Midbrain (tissue), 1 donor: Measurements from ENCODE around the gene PIM3.
A peak's percentile ranks its signal among the peaks of the same experiment; 100 is the strongest.
"Not testable (repeated sequence)": the region's sequence is repeated elsewhere in the genome, so short reads cannot be mapped to it uniquely, and the experiment has no call there.

Experiments
- DNase-seq: peaks from one replicate; lab custom pipeline; 2025; lab: John Stamatoyannopoulos, UW

PIM3 gene

DNA sequence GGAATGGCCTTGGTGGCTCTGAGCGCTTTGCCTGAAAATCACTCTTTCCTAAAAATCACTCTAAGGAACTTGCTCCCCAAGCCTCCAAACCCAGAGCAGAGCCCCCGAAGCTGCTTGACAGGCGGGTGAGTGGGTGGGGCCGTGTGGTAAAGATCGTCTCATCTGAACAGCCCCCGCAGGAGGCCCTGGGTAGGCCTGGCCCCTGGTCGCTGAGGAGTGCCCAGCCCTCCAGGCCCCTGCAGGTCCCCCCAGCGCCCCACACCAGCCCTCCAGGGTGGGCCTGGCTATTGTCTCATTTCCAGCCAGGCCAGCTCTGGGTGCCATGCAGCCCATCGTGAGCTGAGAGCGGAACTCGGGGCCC, 17.2 kb upstream of the PIM3 start:
- DNase-seq, result no peak

DNA sequence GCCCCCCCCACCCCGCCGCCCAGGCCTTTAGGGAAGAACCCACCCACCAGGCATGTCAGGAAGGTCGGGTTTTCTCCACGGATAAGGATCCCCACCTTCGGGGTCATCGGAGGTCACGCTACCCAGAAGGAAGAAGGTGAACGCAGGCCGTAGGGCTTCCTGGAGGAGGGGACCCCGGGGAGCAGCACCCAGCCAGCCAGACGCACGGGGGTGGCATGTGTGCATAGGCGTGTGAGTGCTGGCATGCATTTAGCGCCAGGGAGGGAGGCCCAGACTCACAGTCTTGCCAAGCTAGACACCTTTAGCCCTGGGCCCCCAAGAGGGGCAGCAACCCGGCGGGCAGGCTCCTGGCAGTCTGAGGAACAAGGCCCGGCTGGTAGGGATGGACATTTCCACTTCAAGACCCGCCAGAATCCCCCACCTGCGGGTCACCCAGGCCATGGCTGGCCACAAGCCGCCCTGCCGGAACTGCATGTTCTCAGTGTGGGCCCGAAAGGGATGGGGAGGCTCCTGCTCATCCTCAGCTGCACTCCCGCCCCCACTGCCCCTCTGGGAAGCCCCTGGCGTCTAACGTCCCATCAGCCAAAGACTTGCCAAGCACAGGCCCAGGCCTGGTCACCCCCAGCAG, 16.7 kb upstream of the PIM3 start:
- no peak for DNase-seq

DNA sequence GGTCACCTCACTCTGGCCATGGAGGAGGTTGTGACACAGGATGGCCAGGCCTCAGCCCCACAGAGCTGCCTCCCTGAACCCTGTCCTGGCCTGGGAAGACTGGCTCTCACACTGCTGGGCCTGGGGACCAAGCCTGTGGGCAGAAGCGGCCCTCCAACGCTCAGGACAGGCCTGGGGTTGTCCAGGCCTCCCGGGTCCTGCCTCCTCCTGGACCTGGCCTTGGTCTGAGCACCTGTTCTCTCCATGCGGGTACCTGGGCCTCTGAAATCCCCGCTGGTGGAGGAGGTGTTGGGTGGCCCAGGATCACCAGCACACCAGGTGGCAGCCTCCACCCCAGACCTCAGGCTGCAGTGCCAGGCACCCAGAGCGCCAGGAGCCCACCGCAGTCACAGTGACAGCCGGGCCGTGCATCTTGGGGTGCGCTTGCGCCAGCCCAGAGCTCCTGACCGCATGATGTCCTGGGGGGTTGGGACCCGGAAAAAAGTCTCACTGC, 16.1 kb upstream of the PIM3 start:
- no peak for DNase-seq

DNA sequence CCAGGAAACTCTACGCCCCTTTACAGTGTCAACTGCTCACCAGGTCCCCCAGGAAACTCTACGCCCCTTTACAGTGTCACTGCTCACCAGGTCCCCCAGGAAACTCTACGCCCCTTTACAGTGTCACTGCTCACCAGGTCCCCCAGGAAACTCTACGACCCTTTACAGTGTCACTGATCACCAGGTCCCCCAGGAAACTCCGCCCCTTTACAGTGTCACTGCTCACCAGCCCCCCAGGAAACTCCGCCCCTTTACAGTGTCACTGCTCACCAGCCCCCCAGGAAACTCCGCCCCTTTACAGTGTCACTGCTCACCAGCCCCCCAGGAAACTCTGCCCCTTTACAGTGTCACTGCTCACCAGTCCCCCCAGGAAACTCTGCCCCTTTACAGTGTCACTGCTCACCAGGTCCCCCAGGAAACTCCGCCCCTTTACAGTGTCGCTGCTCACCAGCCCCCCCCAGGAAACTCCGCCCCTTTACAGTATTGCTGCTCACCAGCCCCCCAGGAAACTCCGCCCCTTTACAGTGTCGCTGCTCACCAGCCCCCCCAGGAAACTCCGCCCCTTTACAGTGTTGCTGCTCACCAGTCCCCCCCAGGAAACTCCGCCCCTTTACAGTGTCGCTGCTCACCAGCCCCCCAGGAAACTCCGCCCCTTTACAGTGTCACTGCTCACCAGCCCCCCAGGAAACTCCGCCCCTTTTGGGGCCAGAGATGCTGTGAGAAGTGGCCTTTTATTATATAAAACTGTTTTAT, 15.4 kb upstream of the PIM3 start:
- DNase-seq, result not testable (repeated sequence)

DNA sequence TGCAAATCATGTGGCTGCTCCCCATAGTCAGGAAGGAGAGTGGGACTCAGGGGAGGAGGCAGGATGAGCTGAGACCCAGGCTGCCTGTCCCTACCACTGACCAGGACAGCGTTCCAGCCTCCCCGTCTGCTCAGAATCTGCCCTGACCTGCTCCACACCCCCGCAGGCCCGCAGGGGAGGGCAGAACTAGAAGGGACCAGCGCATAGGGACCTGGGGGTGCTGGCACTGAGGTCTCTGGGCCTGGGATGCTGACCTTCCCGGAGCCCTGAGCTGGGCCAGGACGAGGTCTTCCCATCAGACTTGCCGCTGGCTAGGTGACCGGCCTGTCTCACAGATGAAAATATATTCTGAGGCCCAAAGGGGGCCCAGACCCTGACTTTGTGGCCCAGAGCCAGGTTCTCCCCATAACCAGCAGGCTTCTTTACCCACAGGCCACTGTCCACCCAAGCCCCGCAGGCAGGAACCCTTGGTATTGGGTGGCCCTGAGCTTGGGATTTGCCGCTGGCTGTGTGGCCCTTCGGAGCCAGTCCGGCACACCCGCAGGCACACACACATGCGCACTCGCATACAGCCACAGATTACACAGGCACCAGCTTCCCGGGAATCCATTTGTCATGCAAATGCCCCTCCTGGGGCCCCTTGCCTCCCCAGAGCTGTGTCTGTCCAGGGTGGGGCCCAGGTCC, 13.8 kb upstream of the PIM3 start:
- no peak for DNase-seq

DNA sequence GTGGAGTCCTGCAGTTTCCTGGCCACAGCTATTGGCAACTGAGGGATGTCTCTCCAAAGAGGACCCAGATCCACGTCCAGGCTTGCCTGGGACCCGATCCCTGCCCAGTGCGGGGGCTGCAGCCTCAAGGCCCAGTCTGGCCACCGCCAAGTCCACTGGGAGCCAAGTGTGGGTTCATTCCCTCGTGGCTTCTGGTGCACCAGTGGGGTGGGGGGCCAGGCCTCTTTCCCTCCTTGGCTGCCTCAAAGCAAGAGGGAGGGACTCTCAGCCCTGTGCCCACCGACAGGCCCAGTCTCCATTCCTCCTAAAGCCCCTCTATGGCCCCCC, 13.3 kb upstream of the PIM3 start:
- no peak for DNase-seq

DNA sequence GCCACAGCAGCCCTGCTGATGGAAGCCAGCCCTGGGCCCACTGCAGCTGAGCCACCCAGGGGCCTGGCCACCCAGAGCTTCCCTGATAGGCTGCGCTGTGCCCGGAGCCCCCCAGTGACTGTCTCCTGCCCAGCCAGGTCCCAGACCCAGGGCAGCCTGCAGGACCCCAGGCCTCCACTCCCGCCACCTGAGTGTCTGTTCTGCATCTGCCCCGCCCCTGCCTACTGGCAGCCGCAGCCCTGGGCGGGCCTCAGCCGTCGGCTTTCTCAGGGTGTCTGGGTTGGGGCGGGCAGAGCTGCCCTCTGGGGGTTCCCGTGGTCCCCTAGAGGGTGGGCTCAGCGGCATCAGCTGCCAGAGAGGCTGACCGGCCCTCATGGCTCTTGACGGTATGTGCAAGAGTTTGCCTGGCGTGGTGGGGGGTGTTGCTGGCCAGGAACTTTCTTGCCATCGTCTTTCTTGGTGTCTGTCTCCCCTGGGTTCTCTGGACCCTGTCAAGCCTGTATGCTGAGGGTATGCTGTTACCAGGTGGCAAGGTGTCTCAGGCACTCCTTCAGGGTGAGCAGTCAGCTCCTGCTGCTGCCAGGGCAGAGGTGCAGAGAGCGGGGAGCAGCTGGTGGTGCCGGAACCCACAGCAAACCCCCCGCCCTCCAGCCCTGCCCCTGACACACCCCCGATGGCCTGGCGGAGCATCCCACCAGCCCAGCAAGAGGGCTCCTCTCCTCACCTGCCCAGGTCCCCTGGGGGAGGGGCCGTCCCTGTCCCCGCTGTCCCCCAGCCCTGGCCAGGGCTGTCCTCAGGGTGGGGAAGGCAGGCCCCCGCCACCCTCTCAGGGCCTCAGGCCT, 12.2 kb upstream of the PIM3 start:
- DNase-seq, result no peak

DNA sequence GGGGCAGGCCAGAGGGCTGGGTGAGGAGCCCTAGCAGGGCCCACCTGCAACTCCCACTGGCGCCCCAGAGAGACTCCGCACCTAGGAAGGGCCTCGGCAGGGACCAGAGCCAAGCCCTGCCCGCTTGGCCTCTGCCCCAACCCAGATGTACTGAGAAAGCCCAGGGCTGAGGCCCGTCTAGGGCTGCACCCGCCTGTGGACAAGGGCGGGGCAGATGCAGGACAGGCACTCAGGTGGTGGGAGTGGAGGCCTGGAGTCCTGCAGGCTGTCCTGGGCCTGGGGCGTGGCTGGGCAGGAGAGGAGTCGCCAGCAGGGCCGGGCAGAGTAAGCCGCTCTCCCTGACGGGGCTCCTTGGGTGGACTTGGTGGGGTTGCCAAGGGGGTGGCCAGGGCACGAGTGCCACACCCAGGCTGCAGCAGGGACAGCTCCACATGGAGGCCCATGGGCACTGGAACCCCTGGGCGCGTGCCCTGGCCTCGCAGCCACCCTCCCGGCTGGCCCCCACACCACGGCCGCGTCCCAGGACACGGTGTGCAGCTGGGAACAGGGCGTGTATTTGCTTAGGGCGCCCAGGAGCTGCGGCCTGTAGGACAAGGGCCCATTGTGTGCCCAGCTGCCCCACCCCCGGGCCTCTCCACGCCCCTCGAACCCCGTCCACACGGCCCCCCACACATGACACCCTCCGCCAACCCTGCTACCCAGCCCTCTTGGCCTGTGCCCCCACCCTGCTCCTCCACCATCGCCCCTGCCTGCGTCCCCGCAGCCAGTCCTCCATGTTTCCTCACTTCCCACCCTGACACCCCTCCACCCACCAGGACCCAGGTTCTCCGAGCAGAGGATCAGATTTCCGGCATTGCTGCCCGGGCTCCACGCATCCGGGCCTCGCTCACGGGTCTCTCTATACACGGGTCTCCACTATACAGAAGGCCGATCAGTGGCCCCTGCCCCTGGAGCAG, 11.3 kb upstream of the PIM3 start:
- DNase-seq, result no peak

DNA sequence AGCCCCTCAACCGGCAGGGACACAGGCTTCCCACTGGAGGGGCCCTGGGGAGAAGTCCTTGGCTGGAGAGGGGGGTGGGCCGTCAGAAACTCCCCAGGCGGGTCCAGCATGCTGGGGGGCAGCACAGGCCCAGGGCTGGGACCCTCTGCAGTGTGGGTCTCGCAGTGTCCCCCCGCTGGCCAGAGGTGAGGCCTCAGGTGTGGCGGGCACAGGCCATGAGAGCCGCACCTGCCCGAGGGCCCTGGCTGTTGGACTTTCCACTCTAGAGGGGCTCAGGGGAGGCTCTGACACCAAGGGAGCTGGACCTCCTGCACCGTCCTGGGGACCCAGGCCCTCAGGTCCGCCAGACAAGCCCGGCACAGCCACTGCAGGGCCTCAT, 10.7 kb upstream of the PIM3 start:
- DNase-seq, result no peak

DNA sequence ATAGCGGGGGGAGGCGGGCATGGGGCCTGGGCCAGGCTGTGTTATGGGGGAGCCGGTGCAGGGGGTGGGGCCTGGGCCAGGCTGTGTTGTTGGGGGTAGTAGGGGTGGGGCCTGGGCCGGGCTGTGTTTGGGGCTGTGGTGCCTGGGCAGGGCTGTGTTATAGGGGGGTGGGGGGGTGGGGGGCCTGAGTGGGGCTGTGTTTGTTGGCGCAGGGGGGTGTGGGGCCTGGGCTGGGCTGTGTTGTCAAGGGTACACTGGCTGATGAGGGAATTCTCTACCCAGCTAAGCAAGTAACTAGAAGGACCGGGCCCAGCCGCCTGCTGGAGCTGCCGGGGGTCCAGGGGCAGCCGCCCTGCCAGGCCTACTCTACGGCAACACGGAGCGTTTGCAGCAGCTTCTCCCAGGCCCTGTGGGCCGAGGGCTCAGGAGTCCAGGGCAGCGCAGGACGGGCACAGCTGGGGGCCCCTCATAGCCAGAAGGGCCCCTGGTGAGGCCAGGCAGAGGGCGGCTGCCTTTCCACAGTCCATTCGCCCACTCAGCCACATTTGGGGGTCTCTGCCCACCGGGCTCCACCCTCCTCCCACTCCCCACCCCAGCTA, 10.1 kb upstream of the PIM3 start:
- no peak for DNase-seq

DNA sequence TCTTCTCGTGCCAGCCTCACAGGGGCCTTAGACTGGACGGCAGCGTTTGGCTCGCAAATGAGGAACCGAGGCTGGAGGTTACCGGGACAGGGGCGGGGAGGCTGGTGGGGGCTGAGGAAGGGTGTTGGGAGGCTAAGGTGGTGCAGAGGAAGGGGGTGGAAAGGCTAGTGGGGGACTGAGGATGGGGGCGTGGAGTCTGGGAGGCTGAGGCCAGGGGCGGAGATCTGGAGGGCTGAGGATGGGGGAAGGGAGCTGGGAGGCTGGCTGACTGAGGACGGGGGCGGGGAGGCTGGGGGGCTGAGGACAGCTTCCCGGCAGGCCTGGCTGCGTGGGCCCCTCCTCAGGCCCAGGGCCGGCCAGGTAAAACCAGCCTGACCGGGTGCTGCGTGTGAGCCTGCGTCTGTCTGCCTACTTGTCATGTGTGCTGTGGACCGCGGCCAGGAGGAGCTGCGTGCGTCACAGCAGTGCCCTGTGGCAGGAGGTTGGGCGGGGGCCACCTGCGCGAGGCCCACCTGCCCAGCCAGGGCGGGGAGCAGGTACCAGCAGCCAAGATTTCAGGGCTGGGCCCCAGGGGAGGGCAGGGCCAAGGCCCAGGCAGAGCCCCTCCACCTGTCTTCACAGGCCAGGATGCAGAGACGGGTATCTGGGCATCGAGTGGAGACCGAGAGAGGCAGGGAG, 9.4 kb upstream of the PIM3 start:
- DNase-seq, result no peak

DNA sequence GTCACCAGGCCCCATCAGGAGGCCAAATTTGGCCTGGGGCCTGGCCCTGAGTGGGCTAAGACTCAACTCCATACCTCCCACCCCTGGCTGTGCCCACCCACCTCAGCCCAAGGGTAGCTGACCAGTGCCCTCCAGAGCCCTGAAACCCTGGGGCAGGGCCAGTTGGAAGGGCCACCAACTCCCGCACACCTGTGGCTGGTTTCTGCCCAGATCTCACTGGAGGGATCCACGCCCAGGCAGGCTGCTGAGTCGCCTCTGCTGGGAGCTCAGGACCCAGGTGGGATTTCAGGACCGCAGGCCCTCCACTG, 8.9 kb upstream of the PIM3 start:
- DNase-seq, result no peak

DNA sequence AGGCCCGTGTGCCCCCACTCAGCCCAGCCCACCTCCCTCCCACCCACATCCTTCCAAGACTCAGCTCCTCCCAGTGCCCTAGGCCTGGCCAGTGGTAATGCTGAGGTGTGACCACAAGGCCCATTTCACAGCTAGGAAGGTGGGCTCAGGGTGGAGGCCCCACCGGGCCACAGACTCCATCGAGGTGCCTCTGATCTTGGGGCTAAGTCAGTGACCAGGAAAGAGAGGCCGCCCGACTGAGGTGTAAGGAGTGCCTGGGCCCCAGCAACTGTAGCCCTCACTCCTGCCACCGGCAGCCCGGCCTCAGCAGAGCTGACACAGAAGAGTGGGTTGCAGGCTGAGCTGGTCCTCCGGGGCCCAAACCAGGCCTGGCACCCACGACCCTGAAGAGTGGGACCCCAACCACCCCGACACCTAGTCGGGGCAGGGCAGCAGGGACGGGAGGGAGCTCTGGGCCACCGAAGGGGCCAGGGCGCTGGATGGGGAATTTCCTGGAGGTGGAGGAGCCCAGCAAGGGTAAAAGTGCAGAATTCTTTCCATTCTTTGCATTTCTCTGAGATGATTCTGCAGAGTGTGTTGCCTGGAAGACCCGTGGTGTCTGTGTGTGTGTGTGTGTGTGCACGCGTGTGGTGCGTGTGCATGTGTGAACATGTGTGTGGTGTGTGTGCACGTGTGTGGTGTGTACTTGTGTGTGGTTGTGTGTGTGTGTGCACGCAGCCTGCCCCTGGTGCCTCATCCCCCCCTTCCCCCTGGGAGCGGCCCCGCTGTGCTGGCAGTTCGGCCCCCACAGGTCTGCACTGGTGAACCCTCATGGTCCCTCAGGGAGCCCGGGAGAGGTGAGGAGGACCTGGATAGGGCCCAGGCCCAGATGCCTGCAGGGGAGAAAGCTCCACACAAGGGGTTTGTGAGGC, 8.3 kb upstream of the PIM3 start:
- no peak for DNase-seq

DNA sequence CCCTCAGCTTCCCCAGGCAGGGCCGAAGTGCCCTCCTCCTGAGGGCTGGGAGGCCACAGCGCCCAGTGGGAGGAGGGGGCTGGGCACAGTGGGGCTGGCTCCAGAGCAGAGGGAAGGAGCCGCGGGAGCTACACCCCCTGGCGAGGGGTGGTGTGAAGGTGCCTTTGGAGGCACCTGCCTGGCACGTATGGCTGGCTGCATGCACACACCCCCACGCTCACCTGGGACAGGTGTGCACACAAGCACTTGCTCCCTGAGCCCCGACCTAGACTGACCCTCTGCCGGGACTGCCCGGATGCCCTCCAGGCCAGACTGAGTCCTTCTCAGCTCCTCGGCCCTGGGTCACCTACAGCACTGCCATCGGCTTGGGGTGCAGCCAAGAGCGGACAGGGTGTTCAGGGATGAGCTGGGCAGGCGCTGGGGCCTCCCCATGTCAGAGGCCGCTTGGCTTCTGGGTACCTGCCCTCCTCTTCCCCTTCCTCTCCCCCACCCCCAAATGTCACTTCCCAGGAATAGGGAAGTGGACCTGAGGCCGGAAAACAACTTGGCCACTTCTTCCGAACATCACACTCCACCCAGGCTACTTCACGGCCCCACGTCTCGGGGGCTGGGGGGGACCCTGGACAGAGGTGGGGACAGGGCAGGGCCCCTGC, 7.4 kb upstream of the PIM3 start:
- DNase-seq, result no peak

DNA sequence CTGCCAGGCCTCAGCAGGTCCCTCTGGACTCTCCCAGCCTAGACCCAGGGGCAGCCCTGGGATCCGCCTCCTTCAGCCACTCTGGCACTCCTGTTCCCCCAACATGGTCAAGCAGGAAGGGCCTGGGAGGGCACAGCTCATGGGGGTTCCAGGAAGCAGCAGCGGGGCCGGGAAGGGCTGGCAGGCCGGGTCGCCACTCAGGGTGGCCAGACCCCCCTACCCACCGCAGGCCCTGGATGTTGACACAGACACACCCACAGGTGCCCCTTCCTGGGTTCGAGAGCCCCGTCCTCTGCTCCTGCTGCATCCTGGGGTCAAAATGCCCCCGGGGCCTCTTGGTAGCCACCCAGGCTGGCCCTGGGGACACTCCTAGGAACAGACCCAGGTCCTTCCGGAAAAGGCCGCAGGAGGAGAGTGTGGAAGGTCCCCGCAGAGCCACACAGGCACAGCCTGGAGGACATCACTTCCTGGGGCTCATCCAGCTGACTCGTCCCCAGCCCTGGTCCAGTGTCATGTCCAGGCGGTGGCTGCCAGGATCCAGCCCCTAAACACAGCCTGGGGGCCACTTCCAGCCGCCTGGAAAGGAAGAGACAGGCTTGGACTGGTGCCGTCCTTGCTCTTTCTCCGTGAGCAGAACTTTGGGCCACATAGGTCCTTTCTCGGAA, 6.8 kb upstream of the PIM3 start:
- DNase-seq, result no peak

DNA sequence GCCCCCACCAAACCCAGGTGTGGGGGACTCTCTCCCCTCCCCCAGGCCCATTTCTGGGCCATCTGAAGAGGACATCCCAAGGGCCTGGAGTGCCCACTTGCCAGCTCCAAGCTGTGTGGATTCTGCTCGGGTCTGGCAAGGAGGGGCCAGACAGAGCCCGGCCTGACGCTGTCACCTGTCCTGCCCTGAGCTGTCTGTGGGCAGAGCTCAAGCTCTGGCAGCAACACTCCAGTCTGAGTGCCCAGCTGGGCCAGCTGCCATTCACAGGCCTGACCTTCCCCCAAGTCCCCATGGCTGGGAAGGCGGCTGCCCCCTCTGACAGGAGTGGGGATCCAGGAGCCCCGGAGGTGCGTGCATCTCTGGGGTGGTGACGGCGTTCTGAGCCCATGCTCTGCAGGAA, 6.2 kb upstream of the PIM3 start:
- peak; percentile 41 for DNase-seq

DNA sequence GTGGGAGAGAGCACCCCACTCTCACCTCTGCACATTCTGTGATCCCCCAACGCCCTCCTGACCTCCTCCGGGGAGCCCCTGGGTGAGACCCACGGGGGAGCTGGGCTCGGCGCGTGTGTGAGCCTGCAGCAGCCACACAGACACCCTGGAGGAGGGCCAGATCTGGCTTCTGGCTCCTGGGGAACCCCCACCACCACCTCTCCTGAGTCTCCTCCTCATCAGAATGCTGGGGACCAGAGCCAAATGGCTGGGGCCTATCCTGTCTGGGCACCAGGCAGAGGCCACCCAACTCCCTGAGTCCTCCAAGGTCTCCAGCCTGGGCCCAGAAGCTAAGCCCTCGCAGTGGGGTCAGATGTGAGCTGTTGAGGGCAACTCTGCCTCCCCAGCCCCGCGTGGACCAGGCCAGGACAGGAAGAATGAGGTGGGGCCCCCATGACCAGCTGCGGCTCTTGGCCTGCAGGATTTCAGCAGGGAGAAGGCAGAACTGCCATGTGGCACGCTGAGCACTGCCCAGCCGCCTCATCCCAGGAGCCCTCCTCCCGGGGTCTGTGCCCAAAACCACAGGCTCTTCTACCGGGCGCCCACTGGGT, 5.5 kb upstream of the PIM3 start:
- DNase-seq, result no peak
